HepG2 (cell line): ENCODE measurements around the gene CEBPA. TPM values are rescaled to one million over a fixed set of nuclear protein-coding genes. Genes with fewer than 3 reads are reported as not detected.

Experiments used
- ADNP ChIP-seq: sonication (generic); formaldehyde crosslinking; IDR thresholded peaks from 2 replicates; pipeline ENCODE4 v1.4.0; 2020; ENCODE audit warnings: missing genetic modification reagents
- AHR ChIP-seq: IDR thresholded peaks from 2 replicates; pipeline ENCODE4 v1.6.1; 2018; ENCODE audit warnings: missing genetic modification reagents, missing compliant biosample characterization
- CEBPB ChIP-seq: IDR thresholded peaks from 2 replicates; pipeline ENCODE4 v1.6.1; 2011; ENCODE audit warnings: low read depth, low read length, improper control_type of control experiment, borderline replicate concordance
- CEBPG ChIP-seq: IDR thresholded peaks from 2 replicates; pipeline ENCODE4 v1.6.1; 2016
- FOXA3 ChIP-seq: IDR thresholded peaks from 2 replicates; pipeline ENCODE4 v1.6.1; 2016; ENCODE audit warnings: missing genetic modification reagents, missing compliant biosample characterization
- GABPA ChIP-seq, 2 experiments: IDR thresholded peaks; 2 replicates each; pipeline ENCODE4 v1.6.1; 2011 to 2016; ENCODE audit warnings: low read depth in 2 of 2, low read length in 1 of 2, missing biosample characterization in 1 of 2, missing genetic modification characterization in 1 of 2
- GATAD2A ChIP-seq: IDR thresholded peaks from 2 replicates; pipeline ENCODE4 v1.6.1; 2016
- HNF4A ChIP-seq: sonication (generic); formaldehyde crosslinking; IDR thresholded peaks from 2 replicates; pipeline ENCODE4 v1.4.0; 2020; ENCODE audit warnings: missing genetic modification reagents
- KMT2B ChIP-seq: IDR thresholded peaks from 2 replicates; pipeline ENCODE4 v1.6.1; 2016; ENCODE audit warnings: missing genetic modification reagents, missing compliant biosample characterization
- MAF1 ChIP-seq: sonication (generic); formaldehyde crosslinking; IDR thresholded peaks from 2 replicates; pipeline ENCODE4 v1.5.0; 2020; ENCODE audit warnings: missing genetic modification reagents, borderline replicate concordance
- MED8 ChIP-seq: sonication (generic); formaldehyde crosslinking; IDR thresholded peaks from 2 replicates; pipeline ENCODE4 v1.8.1; 2023; ENCODE audit warnings: mild to moderate bottlenecking, missing genetic modification reagents; ENCODE audit not compliant: insufficient replicate concordance
- NRL ChIP-seq: sonication (generic); formaldehyde crosslinking; IDR thresholded peaks from 2 replicates; pipeline ENCODE4 v1.5.0; 2020; ENCODE audit warnings: missing genetic modification reagents, mild to moderate bottlenecking, moderate library complexity, borderline replicate concordance
- RAD21 ChIP-seq: fragments of 450-650 bp; formaldehyde crosslinking; IDR thresholded peaks from 2 replicates; pipeline ENCODE4 v1.5.0; 2020; ENCODE audit warnings: mild to moderate bottlenecking
- SOX5 ChIP-seq: IDR thresholded peaks from 2 replicates; pipeline ENCODE4 v1.6.1; 2016; ENCODE audit warnings: borderline replicate concordance
- SOX6 ChIP-seq, 2 experiments: fragments of 450-650 bp in 1 of 2; sonication (generic) in 1 of 2; formaldehyde crosslinking in 1 of 2; IDR thresholded peaks; 2 replicates each; pipeline versions ENCODE4 v1.4.0 to v1.6.1; 2017 to 2020; ENCODE audit warnings: antibody characterized with exemption in 1 of 2, mild to moderate bottlenecking in 1 of 2, missing genetic modification reagents in 1 of 2
- SPEN ChIP-seq: sonication (generic); formaldehyde crosslinking; IDR thresholded peaks from 2 replicates; pipeline ENCODE4 v1.5.1; 2020; ENCODE audit warnings: low read depth, mild to moderate bottlenecking, missing genetic modification reagents
- THYN1 ChIP-seq: sonication (generic); formaldehyde crosslinking; IDR thresholded peaks from 2 replicates; pipeline ENCODE4 v1.8.1; 2023; ENCODE audit warnings: low read depth, mild to moderate bottlenecking, moderate library complexity, missing genetic modification reagents, borderline replicate concordance
- ZBTB25 ChIP-seq: IDR thresholded peaks from 2 replicates; pipeline ENCODE4 v1.6.1; 2018; ENCODE audit warnings: missing genetic modification reagents
- ZNF235 ChIP-seq: sonication (generic); formaldehyde crosslinking; IDR thresholded peaks from 2 replicates; pipeline ENCODE4 v1.8.1; 2023; ENCODE audit warnings: mild to moderate bottlenecking, missing genetic modification reagents, borderline replicate concordance
- ZNF256 ChIP-seq: sonication (generic); formaldehyde crosslinking; conservative IDR thresholded peaks from 2 replicates; pipeline ENCODE4 v1.4.0; 2020; ENCODE audit warnings: missing genetic modification reagents
- ZNF296 ChIP-seq: sonication (generic); formaldehyde crosslinking; conservative IDR thresholded peaks from 2 replicates; pipeline ENCODE4 v1.5.0; 2020; ENCODE audit warnings: mild to moderate bottlenecking, missing genetic modification reagents
- ZNF687 ChIP-seq: sonication (generic); formaldehyde crosslinking; IDR thresholded peaks from 2 replicates; pipeline ENCODE4 v1.5.1; 2020; ENCODE audit warnings: mild to moderate bottlenecking, missing genetic modification reagents, moderate library complexity
- ZNF7 ChIP-seq: IDR thresholded peaks from 2 replicates; pipeline ENCODE4 v1.6.1; 2016; ENCODE audit warnings: missing biosample characterization, missing genetic modification reagents
- ZNF720 ChIP-seq: sonication (generic); formaldehyde crosslinking; IDR thresholded peaks from 2 replicates; pipeline ENCODE4 v1.4.0; 2020; ENCODE audit warnings: missing genetic modification reagents
- ZNF740 ChIP-seq: sonication (generic); formaldehyde crosslinking; IDR thresholded peaks from 2 replicates; pipeline ENCODE4 v1.4.0; 2020; ENCODE audit warnings: missing genetic modification reagents
- polyA plus RNA-seq, 8 experiments: library from polyadenylated mRNA; depleted of rRNA in 3 of 8; stranded (reverse) in 7 of 8; unstranded in 1 of 8; fragments of >200 nt; fragmentation: Illumina TruSeq in 4 of 8; extraction: Trizol in 4 of 8; gene quantifications; 2 replicates each; pipeline versions ENCODE4 v1.2.1 to v1.2.3, GENCODE V29; 2011 to 2016; ENCODE audit warnings: low read depth in 4 of 8, missing spikeins in 1 of 8, mixed read lengths in 1 of 8; ENCODE audit not compliant: insufficient read depth in 1 of 8
- total RNA-seq, 5 experiments: library from RNA; depleted of rRNA; stranded (reverse); fragments of >200 nt; fragmentation: Illumina TruSeq; extraction: Trizol; gene quantifications; 2 replicates each; pipeline ENCODE4 v1.2.3, GENCODE V29; 2016; ENCODE audit warnings: low read depth in 1 of 5
- TF ChIP-seq, protein P1 (sequence below): sonication (generic); formaldehyde crosslinking; IDR thresholded peaks from 2 replicates; pipeline ENCODE4 v1.4.0; 2020; ENCODE audit warnings: missing genetic modification reagents

CEBPA gene
- total and polyA plus RNA-seq, 2 of the 13 experiments (the other 11 are each of a cell fraction or from before 2014, with no cell fraction given) = 24.8 to 103 TPM

DNA sequence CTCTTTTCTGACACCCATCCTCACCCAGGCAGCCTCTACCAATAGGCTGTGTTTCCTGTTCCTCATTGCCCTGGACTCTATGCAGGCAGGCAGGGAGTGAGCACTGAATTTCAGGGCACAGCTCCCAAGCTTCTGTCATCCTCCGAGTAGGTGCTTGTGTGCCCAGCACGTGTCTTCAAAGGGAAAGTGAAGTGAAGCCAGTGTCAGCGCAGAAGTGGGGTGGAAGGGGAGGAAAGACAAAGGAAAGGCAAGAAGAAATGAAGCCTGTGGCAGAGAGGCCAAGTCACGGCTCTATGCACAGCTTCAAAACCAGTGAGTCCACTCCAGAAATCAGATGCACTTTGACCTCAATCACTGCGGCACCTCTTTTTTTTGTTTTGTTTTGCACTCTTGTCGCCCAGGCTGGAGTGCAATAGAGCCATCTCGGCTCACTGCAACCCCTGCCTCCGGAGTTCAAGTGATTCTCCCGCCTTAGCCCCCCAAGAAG is 16.9 kb downstream of the CEBPA start (continued):
- TF ChIP-seq SPEN (CRISPR knock-in tag) (no peak), ZNF256 (CRISPR knock-in tag) (no peak), MED8 (CRISPR knock-in tag) (no peak), ZNF296 (CRISPR knock-in tag) (no peak), ZNF740 (CRISPR knock-in tag) (no peak), MAF1 (CRISPR knock-in tag) (no peak), SOX5 (no peak), CEBPB (no peak), ZNF720 (CRISPR knock-in tag) (no peak), GABPA (IDR thresholded peaks at IDR 0.05; ENCODE audit: low read depth, low read length) (no peak), GABPA (CRISPR knock-in tag; IDR thresholded peaks at IDR 0.05; ENCODE audit: low read depth) (no peak), SOX6 (IDR thresholded peaks at IDR 0.05) (no peak), SOX6 (CRISPR knock-in tag; IDR thresholded peaks at IDR 0.05) (peak; percentile 37; the same call in 1 of the 2 replicates), ZNF687 (peak; percentile 58), ADNP (no peak), NRL (no peak), ZNF235 (CRISPR knock-in tag) (no peak), GATAD2A (0 out of 2 replicates have a peak, but pooled peaks have one; percentile 22), HNF4A (CRISPR knock-in tag) (peak; percentile 80), CEBPG (CRISPR knock-in tag) (no peak), KMT2B (CRISPR knock-in tag) (no peak), FOXA3 (CRISPR knock-in tag) (no peak), ZBTB25 (CRISPR knock-in tag) (no peak), AHR (no peak), ZNF7 (no peak), RAD21 (CRISPR knock-in tag) (no peak), THYN1 (CRISPR knock-in tag) (no peak)
- TF ChIP-seq, protein P1, sequence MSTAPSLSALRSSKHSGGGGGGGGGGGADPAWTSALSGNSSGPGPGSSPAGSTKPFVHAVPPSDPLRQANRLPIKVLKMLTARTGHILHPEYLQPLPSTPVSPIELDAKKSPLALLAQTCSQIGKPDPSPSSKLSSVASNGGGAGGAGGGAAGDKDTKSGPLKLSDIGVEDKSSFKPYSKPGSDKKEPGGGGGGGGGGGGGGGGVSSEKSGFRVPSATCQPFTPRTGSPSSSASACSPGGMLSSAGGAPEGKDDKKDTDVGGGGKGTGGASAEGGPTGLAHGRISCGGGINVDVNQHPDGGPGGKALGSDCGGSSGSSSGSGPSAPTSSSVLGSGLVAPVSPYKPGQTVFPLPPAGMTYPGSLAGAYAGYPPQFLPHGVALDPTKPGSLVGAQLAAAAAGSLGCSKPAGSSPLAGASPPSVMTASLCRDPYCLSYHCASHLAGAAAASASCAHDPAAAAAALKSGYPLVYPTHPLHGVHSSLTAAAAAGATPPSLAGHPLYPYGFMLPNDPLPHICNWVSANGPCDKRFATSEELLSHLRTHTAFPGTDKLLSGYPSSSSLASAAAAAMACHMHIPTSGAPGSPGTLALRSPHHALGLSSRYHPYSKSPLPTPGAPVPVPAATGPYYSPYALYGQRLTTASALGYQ (CRISPR knock-in tag) = no peak
